DMS53 treated with DMSO at 0.1 percent for 48 hours (cell line): ENCODE results near the gene CLINT1.
"Not testable (repeated sequence)": the region's sequence is repeated elsewhere in the genome, so short reads cannot be mapped to it uniquely, and the experiment has no call there.

Experiments
- DNase-seq: peaks from one replicate; lab custom pipeline; 2025; ENCODE audit not compliant: unreplicated experiment; lab: John Stamatoyannopoulos, UW

The CLINT1 gene

DNA sequence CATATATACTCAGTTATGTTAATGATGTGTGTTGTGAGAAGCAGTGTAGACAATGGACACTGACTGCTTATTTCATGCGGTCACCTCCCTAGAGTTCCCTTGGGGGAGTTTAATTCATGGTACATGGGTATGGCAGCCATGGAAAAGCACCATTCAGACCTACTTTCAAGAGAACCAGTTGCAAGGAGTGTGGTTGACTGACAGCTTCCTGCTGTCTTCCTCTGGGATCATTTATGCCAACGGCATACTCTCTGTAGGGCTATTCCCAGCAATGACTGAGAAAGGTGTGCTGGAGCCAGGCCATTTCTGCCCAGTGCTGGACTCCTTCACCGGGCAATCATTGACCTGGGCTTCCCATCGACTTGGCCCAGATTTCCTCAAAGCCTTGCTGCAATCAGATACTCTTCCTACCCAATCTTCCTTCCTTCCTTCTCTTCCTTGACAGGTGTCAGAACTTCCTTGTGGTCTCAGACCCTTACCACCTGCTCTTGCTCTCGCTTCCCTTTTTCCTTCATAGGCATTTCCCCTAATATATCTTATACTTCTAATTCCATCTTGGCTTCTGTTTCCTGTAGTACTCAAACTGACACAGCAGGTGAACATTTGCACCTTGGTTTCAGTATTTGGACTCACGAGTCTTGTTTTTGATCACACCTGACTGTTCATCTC lies 3.4 kb upstream of the CLINT1 start:
- DNase-seq: no peak

DNA sequence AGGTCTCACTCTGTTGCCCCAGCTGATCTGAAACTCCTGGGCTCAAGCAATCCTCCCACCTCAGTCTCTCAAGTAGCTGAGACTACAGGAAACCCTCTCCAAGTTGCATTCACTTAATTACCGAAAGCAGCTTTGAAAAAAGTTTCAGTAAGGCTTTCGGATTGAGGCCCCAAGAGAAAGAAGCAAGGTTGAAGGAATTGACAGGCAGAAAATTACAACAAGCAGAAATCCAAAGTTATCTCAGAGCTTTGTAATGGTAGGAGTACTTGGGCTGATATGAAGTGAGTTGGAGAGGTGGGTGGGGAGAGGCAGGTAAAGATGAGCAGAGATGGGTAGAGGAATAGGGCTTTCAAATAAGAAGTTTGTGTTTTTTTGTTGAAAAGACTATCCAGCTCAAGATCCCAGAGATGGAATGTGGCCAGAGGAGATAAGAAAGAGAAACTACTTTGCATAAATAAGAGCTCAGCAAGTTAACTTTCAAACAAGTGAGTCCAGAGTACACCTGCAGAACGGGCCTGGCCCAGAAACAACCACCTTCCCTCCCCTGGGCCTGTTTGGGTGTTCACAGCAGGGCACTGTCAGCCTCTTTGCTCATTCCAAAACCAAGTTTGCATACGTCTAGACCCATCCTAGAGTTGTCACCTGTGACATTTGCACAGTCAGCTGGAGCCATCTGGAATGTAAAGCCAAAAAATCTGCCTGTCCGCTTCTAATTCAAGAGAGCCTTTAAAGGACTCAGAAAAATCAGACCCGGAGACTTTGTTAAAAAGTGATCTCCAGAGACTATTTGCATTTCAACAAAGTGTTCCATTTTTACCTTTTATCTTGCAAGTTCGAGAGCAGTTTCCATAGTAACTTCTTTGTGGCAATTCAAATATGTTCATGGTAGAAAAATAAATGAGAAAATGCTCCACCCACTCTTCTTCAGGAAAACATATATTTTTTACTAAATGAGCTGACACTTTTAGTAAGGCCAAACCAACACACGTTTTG lies 2.2 kb upstream of the CLINT1 start:
- DNase-seq: no peak

DNA sequence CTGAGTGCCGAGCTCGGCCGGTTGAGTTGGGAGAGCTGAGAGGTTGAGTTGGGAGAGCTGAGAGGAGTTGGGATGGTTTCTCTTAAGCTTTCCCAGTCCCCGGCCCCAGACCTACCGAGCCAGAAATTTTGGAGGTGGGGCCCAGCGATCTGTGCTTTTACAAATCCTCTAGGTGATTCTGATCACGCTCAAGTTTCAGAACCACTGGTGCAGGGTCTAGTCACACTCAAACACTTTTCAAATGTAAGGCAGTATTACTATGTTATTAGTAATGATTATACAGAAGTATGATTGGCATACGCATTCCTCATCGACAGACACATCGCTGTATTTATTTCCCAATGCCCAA lies 256 bp upstream of the CLINT1 start:
- no peak for DNase-seq

DNA sequence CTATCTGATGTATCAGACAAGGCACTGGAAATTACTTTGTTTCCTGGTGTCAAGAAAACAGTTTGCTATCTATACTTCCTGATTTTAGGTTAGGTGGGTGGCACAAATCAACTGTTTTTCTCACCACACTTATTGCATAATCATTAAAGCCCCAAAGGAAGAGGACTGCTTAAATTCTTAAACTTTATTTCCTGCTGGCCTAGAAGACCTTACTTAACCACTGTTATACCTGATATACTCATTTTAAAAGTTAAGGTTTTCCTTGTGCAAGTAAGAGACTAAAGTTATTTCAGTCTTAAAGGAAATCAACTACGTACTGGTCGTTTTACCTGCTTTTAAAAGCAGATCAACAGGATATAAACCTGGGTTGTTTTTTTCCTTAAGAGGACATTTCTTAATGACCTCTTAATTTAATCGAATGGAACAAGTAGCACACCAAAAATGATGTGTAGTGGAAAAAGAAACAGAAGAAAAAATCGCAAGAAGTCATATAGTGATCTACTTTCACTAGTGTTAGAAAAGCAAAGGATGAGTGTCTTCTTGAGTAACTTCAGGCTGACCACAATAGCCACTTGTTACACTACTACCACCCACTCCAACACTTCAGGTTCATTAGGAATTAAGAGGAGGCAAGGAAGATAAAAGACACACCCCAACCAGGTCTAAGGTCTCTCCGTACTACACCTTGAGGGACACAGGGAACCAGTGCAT lies 974 bp downstream of the CLINT1 start:
- DNase-seq: no peak

DNA sequence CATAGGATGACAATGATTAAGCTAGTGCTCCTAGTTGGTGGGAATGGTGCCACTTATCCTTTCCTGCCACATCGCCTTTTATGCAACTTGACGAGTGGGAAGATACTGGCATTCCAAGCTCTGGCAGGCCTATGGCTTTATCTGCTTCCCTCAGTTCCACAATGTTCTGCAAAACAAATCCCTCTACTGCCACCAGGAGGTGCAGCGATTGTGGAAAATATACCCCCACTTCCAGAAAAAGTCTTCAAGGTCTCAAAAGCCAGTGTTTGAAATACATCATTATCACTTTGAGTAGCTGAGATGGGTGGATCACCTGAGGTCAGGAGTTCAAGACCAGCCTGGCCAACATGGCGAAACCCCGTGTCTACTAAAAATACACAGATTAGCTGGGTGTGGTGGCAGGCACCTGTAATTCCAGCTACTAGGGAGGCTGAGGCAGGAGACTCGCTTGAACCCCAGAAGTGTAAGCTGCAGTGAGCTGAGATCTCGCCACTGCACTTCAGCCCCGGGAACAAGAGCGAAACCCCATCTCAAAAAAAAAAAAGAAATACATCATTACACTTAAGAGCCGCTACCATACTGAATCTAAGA lies 3.4 kb downstream of the CLINT1 start:
- peak; percentile 81 for DNase-seq

DNA sequence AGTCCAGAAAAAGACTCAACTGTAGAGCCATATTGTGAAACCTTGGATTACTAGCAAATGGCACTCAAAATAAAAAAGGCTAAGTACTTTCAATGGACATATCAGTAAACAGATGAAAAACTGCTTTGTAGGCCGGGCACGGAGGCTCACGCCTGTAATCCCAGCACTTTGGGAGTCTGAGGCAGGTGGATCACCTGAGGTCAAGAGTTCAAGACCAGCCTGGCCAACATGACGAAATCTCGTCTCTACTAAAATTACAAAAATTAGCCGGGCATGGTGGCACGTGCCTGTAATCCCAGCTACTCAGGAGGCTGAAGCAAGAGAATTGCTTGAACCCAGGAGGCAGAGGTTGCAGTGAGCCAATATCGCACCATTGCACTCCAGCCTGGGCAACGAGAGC lies 5.6 kb downstream of the CLINT1 start:
- DNase-seq: not testable (repeated sequence)

DNA sequence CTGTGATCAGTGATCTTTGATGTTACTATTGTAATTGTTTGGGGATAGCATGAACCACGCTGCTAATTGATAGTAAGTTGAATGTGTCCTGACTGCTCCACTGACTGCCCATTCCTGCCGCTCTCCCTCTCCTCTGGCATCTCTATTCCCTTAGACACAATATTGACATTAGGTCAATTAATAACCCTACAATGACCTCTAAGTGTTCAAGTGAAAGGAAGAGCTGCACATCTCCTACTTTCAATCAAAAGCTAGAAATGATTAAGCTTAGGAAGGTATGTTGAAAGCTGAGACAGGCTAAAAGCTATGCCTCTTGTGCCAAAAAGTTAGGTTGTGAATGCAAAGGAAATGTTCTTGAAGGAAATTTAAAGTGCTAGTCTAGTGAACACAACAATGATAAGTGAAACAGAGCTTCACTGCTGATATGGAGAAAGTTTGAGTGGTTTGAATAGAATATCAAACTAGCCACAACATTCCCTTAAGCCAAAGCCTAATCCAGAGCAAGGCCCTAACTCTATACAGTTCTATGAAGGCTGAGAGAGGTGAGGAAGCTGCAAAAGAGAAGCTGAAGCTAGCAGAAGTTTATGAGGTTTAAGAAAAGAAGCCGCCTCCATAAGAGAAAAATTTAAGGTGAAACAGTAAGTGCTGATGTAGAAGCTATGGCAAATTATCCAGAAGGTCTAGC lies 12.9 kb downstream of the CLINT1 start:
- DNase-seq: no peak

DNA sequence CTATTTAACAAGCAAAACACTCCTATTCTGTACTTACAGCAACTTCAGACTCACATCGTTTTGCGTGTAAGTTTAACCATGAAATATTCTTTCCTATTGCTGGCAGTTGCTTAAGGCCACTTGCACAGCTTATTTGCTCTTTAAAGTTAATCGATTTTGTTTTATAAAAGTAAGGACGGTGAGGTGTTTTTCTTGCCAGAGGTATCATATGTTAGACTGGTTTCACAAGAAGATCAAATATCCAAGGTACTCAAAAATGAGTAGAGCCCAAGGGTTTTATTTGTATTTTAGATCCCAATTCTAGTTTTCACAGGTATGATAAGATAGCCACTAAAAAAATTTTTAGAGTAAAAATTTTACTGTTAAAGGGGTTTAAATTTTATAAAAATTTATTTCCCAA lies 16.2 kb downstream of the CLINT1 start:
- no peak for DNase-seq

DNA sequence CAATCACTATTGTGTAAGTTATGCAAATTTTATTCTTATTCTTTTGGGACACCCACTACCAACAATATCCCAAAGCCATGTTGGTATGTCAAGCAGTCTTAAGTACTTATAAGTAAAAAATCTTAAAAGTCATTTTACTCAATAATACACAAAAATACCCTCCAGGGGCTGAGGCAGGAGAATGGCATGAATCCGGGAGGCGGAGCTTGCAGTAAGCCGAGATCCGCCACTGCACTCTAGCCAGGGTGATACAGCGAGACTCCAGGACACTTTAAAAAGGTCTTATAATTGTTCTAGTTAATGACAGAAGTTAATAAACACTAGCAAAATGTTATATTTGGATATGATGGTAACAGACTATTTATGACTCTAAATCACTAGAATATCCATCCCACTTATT lies 16.8 kb downstream of the CLINT1 start:
- no peak for DNase-seq

DNA sequence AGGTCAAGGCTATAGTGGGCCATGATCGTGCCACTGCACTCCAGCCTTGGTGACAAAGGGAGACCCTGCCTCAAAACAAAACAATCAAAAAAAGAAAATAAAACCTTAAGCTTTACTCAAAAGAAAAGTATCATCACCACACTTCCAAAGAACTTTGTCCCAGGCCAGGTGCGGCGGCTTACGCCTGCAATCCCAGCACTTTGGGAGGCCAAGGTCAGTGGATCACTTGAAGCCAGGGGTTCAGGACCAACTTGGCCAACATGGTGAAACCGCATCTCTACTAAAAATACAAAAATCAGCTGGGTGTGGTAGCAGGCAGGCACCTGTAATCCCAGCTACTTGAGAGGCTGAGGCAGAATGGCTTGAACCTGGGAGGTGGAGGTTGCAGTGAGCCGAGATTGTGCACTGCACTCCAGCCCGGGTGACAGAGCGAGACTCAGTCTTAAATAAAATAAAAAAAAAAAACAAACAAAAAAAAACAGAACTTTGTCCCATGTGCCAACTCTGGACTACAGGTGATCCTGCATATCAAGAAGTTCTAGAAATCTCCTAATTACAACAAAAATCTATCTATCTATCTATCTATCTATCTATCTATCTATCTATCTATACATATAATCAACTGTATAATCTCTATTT lies 19.7 kb downstream of the CLINT1 start:
- DNase-seq: no peak

DNA sequence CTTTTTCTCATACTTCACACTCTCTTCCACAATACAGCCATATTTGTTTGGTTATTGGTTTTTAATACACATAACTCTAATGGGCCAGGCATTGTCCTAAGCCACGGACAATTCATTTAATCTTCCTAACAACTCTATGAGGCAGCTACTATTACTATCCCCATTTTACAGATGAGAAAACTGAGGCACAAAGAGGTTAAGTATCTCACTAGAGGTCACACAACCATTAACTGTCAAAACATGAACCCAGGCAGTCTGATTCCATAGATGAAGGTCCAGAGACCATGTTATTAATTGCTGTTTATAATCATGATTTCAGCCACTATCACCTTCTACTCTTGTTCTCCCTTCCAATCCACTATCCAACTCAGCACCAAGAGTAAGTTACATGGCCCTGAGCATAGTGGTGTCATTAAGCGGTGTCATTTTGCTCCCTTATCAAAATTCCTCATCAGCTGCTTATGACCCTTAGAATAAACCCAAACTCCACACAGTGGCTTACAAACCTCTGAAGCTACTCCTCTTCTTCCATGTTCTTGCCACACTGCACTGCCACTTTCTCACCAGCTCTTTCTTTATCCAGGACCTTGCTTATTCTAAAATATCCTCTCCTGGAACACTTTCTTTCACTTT lies 22.7 kb downstream of the CLINT1 start:
- DNase-seq: no peak

DNA sequence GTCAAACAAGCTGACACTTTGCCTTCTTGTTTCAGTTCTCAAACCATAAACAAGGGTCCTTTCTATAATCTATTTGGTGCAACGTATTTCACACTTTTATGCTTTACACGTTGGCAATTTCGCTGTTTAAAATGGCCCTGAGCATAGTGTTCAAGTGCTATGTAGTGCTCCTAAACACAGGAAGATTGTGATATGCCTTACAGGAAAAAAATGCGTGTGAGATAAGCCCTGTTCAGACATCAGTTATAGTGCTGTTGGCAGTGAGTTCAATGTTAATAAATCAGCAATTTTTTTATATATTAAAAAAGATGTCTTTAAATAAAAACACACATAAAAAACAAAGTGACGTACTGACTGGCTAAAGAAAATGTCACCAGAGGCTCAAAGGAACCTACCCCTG lies 23.9 kb downstream of the CLINT1 start:
- DNase-seq: no peak

DNA sequence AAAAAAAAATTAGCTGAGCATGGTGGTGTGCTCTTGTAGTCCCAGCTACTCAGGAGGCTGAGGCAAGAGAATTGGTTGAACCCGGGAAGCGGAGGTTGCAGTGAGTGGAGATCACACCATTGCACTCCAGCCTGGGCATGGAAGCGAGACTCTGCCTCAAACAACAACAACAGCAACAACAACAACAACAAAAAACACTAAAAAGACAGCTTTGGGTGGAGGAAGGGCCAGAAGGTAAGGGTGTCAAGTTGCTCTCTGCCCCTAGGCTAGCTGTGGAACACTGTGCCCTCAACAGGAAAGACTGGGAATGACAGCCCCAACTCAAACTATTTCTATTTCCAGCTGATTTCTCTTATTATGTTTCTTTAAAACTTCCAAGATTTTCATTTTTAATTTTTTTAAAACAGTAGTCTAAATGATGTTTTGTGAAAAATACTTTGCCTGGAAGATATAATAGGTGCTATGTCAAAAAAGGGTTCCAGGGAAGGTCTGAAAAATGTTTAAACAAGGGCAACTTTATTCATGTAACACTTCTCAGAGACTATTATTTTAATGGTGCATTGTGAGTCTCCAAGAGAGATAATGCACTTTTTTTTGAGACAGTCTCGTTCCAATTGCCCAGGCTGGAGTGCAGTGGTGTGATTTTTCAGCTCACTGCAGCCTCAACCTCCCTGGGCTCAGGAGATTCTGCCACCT lies 29.9 kb downstream of the CLINT1 start:
- no peak for DNase-seq

DNA sequence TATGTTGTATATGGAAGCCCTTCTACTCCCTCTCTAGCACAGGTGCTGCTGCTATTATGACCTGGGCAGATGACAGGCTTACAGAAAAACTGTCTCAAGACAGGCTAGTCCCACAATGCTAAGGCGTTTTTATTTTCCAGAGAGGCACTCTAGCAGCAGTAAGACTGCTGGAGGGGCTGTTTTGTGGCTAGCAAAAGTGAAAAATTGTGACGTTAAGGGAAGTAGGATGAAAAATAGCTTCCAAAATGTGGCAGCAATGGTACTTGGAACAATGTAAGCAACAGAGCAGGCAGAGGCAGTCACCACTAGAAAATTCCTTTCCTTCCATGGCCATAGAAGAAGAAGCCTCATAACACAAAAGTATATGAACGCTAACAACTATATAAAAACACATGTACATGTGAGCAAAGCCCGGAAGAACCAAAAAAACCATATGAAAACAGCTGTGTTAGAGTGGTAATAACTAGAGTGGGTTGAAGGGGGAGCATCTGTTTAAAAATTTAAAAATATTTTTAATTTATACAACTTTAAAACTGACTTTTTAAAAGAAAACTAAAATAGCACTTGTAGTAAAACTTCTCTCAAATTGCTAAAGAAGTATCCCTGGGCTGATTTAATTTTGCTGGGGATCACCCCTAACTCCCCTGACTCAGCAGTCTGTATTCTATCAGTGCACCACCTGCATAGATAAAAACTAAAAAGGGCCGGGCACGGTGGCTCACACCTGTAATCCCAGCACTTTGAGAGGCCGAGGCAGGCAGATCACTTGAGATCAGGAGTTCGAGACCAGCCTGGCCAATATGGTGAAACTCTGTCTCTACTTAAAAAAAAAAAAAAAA lies 30.6 kb downstream of the CLINT1 start:
- DNase-seq: no peak

DNA sequence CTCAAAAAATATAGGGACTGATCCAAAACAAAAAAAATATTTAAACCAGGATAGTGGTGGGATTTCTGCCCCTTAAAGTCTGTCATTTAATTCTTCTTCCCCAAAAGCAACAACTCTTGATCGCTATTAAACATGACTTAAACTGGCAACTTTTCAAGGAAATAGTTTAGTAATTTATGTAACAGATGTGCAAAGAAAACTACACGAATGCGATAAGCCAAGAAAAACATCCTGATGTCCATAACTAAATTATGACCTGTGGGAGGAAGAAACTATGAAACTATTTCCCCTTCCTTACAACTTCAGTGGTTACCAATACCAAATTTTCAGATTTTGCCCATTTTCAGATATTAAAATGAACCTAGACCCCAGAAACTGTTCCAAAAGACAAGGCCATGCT lies 31.5 kb downstream of the CLINT1 start:
- no peak for DNase-seq

DNA sequence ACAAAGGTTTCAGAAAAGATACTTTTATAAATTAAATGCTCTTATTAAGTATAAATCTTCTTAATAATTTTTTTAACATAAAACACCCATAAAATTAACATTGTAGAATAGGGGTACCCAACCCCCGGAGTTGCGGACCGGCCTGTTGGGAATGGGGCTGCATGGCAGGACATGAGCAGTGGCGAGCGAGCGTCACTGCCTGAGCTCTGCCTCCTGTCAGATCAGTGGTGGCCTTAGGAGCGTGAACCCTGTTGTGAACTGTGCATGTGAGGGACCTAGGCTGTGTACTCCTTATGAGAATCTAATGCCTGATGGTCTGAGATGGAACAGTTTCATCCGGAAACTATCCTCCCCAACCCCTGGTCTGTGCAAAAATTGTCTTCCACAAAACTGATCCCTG lies 35.3 kb downstream of the CLINT1 start:
- DNase-seq: no peak

DNA sequence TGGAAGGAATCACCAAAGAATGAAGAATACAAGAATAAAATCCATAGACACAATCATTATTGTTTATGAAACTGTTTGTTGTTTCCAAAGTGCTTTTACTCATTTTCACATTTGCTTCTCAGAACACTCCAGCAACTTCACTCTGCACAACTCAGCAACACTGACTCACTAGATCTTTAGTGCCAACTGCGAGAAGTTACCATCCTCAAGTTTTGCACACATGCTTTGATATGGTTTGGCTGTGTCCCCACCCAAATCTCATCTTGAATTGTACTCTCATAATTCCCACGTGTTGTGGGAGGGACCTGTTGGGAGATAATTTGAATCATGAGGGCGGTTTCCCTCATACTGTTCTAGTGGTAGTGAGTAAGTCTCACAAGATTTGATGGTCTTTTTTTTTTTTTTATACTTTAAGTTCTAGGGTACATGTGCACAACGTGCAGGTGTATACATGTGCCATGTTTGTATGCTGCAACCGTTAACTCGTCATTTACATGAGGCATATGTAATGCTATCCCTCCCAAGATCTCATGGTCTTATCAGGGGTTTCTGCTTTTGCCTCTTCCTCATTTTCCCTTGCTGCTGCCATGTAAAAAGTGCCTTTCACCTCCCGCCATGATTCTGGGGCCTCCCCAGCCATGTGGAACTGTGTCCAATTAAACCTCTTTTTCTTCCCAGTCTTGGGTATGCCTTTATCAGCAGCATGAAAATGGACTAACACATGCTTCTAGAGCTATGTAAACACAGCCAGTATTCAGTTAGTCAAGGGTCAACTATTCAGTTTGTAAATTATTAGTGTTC lies 36.9 kb downstream of the CLINT1 start:
- DNase-seq: no peak

DNA sequence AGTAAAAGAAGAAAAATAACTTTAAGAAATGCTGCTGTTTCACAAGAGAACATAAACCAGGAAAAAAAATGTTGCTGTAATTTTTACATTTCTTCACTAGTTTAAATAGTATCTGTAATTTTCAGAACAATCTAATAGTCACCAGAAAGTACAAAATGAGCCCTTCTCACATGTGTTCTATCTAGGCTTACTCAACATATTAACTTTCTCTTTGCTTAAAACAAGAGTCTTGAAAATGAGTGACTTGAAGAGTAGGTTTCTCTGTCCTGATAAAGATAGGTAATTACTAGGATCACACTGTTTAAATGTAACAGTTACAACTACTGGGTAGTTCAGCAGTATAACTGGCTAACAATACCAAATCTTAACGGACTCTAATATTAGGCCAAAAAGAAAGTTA lies 37.5 kb downstream of the CLINT1 start:
- DNase-seq: no peak
